HCT116 (cell line): ENCODE measurements around the gene MMP21. TPM values are rescaled to one million over a fixed set of nuclear protein-coding genes. Genes with fewer than 3 reads are reported as not detected.

Source experiments
- ATAC-seq: fragments of 200-7000 bp; cut with Tn5 transposase; 2 replicates; pipeline ENCODE4 v1.9.1; 2020; ENCODE audit warnings: mild to moderate bottlenecking, moderate library complexity
- BruUV-seq: library from RNA; stranded (reverse); fragments of 400-500 nt; replicated peaks from 2 replicates; lab custom pipeline; 2021; lab: Mats Ljungman, UMichigan
- CTCF ChIA-PET: fragments of 300-600 bp; sonication (Branson Sonifier 250); formaldehyde crosslinking; loops from one replicate; lab custom pipeline; 2021; ENCODE audit warnings: antibody characterized with exemption; lab: Charles Lee
- POLR2A ChIA-PET: fragments of 300-600, 350-600 bp; sonication (Branson Sonifier 250); formaldehyde crosslinking; loops from one replicate; lab custom pipeline; 2021; ENCODE audit warnings: antibody characterized with exemption; lab: Charles Lee
- RAD21 ChIA-PET, 2 experiments: fragments of 300-600 bp; sonication (Branson Sonifier 250); formaldehyde crosslinking; loops; one replicate each; lab custom pipeline; 2023; ENCODE audit warnings: low total read pairs in 2 of 2; ENCODE audit not compliant: uncharacterized antibody in 2 of 2, unreplicated experiment in 2 of 2, low non-redundant PET in 1 of 2; lab: Charles Lee
- DNase-seq: peaks from one replicate; pipeline ENCODE4 v3.0.0-alpha.2; 2010; ENCODE audit warnings: low read depth, low spot score
- H2AFZ ChIP-seq: fragments of 200-600 bp; shearing (Covaris generic), sonication (generic); 2 replicates; pipeline ENCODE4 v1.6.1; 2017; ENCODE audit warnings: low read depth, mixed run types, mixed read lengths, antibody characterized with exemption, low read length; ENCODE audit not compliant: poor library complexity, severe bottlenecking
- H3K27ac ChIP-seq: 2 replicates; pipeline ENCODE4 v1.5.1; 2012; ENCODE audit warnings: low read depth, low read length
- H3K27me3 ChIP-seq: fragments of 200-600 bp; sonication (generic); 2 replicates; pipeline ENCODE4 v1.6.1; 2016; ENCODE audit warnings: mixed run types, low read length, mixed read lengths; ENCODE audit not compliant: insufficient read depth
- H3K36me3 ChIP-seq, 2 experiments: fragments of 200-500 bp in 1 of 2; fragments of 200-600 bp in 1 of 2; sonication (Bioruptor generic) in 1 of 2; sonication (generic) in 1 of 2; 2 replicates each; pipeline versions ENCODE4 v1.5.1 to v1.6.1; 2014 to 2016; ENCODE audit warnings: low read length in 2 of 2, inconsistent platforms in 1 of 2, mixed read lengths in 1 of 2, mixed run types in 1 of 2; ENCODE audit not compliant: insufficient read depth in 2 of 2, control insufficient read depth in 1 of 2
- H3K4me1 ChIP-seq, 2 experiments: fragments of 200-600 bp in 1 of 2; sonication (generic) in 1 of 2; 2 replicates each; pipeline versions ENCODE4 v1.5.1 to v1.6.1; 2012 to 2017; ENCODE audit warnings: low read length in 2 of 2, inconsistent platforms in 1 of 2, mild to moderate bottlenecking in 1 of 2, mixed read lengths in 1 of 2, mixed run types in 1 of 2, moderate library complexity in 1 of 2; ENCODE audit not compliant: insufficient read depth in 2 of 2, control insufficient read depth in 1 of 2
- H3K4me2 ChIP-seq: fragments of 200-600 bp; sonication (generic); 2 replicates; pipeline ENCODE4 v1.6.1; 2017; ENCODE audit warnings: mixed run types, low read length, mixed read lengths
- H3K4me3 ChIP-seq, 2 experiments: fragments of 200-600 bp in 1 of 2; sonication (generic) in 1 of 2; replicated peaks in 1 of 2; 2 replicates each; pipeline ENCODE4 v1.5.1; 2011 to 2016; ENCODE audit warnings: low read length in 2 of 2, control low read depth in 1 of 2, low read depth in 1 of 2, mild to moderate bottlenecking in 1 of 2, mixed read lengths in 1 of 2, mixed run types in 1 of 2
- H3K79me2 ChIP-seq: fragments of 200-600 bp; sonication (generic); 2 replicates; pipeline ENCODE4 v1.6.1; 2017; ENCODE audit warnings: mild to moderate bottlenecking, mixed run types, low read length, moderate library complexity, mixed read lengths; ENCODE audit not compliant: insufficient read depth
- H3K9ac ChIP-seq: fragments of 200-600 bp; sonication (generic); 2 replicates; pipeline ENCODE4 v1.6.1; 2016; ENCODE audit warnings: low read length, mixed read lengths
- H3K9me2 ChIP-seq: fragments of 200-600 bp; sonication (generic), shearing (Covaris generic); 2 replicates; pipeline ENCODE4 v1.6.1; 2017; ENCODE audit warnings: mixed run types, mild to moderate bottlenecking, moderate library complexity; ENCODE audit not compliant: insufficient read depth
- H3K9me3 ChIP-seq, 2 experiments: fragments of 200-500 bp in 1 of 2; fragments of 200-600 bp in 1 of 2; sonication (Bioruptor generic) in 1 of 2; sonication (generic) in 1 of 2; 2 replicates each; pipeline ENCODE4 v1.6.1; 2014 to 2017; ENCODE audit warnings: low read length in 2 of 2, mixed read lengths in 2 of 2, inconsistent platforms in 1 of 2, low read depth in 1 of 2, mild to moderate bottlenecking in 1 of 2, mixed run types in 1 of 2, moderate library complexity in 1 of 2; ENCODE audit not compliant: control insufficient read depth in 1 of 2, insufficient read depth in 1 of 2
- H4K20me1 ChIP-seq: fragments of 200-600 bp; sonication (generic), shearing (Covaris generic); 2 replicates; pipeline ENCODE4 v1.6.1; 2017; ENCODE audit warnings: mixed run types, mild to moderate bottlenecking, moderate library complexity; ENCODE audit not compliant: insufficient read depth
- ATF3 ChIP-seq: IDR thresholded peaks from 2 replicates; pipeline ENCODE4 v1.6.1; 2012
- CEBPB ChIP-seq: IDR thresholded peaks from 2 replicates; pipeline ENCODE4 v1.6.1; 2012; ENCODE audit warnings: low read depth
- EGR1 ChIP-seq: IDR thresholded peaks from 2 replicates; pipeline ENCODE4 v1.6.1; 2012; ENCODE audit warnings: low read depth
- ELF1 ChIP-seq: IDR thresholded peaks from 2 replicates; pipeline ENCODE4 v1.6.1; 2012; ENCODE audit warnings: low read depth, borderline replicate concordance
- EZH2 ChIP-seq: fragments of 200-600 bp; sonication (generic); IDR thresholded peaks from 2 replicates; pipeline ENCODE4 v1.6.1; 2017; ENCODE audit warnings: antibody characterized with exemption, mixed run types
- JUND ChIP-seq: IDR thresholded peaks from 2 replicates; pipeline ENCODE4 v1.6.1; 2012
- MAX ChIP-seq: IDR thresholded peaks from 2 replicates; pipeline ENCODE4 v1.6.1; 2012
- REST ChIP-seq: IDR thresholded peaks from 2 replicates; pipeline ENCODE4 v1.6.1; 2012; ENCODE audit warnings: low read depth
- SIN3A ChIP-seq: IDR thresholded peaks from 2 replicates; pipeline ENCODE4 v1.6.1; 2012; ENCODE audit warnings: low read depth
- TCF7L2 ChIP-seq: IDR thresholded peaks from 2 replicates; pipeline ENCODE4 v1.7.0; 2011; ENCODE audit warnings: borderline replicate concordance, inconsistent platforms; ENCODE audit not compliant: insufficient read depth, insufficient read length; ENCODE audit errors: extremely low read depth
- ZFX ChIP-seq: fragments of 450-650 bp; IDR thresholded peaks from 2 replicates; pipeline ENCODE4 v1.6.1; 2017
- intact Hi-C: fragments of 100-400 bp; cut with micrococcal nuclease; formaldehyde crosslinking; loops from 2 replicates; pipeline ENCODE4 v1.10.0; 2022
- total RNA-seq: library from RNA; stranded (reverse); gene quantifications from one replicate; pipeline ENCODE4 v1.2.1, GENCODE V29; 2021; ENCODE audit not compliant: unreplicated experiment

The MMP21 gene
- total RNA-seq, 1 experiment from 2014 or later, result not detected

- no peak overlapping the region for H3K4me2 ChIP-seq
- no peaks in the 10 kb centered on the region for H3K9me3 ChIP-seq
- TF ChIP-seq ATF3 (no peak), MAX (no peak), CEBPB (no peak), ZFX (no peak), EZH2 (no peak), TCF7L2 (no peak), ELF1 (no peak)
- TF ChIP-seq, all 23 proteins: peak for 0
- H3K9me2 ChIP-seq, result no peaks in the 10 kb centered on the region
- no peaks in the 10 kb centered on the region for H4K20me1 ChIP-seq
- H3K27me3 ChIP-seq, result no peaks in the 10 kb centered on the region
- ChIA-PET CTCF (no interaction called here), POLR2A (no interaction called here), RAD21 (no interaction called here)
- intact Hi-C loops, result no loop called here
- BruUV-seq, result no TSS peak
- H3K4me1 ChIP-seq, result no peaks in the 10 kb centered on the region
- H2AFZ ChIP-seq, result no peak overlapping the region
- H3K9ac ChIP-seq, result no peak overlapping the region
- ATAC-seq, result no peak
- H3K36me3 ChIP-seq, result peaks cover 0 to 3% of the 10 kb centered on the region in 2 experiments; a peak in 2 of 4 replicates
- no peaks in the 10 kb centered on the region for H3K79me2 ChIP-seq
- no peak overlapping the region for H3K4me3 ChIP-seq
- H3K27ac ChIP-seq, result no peak overlapping the region
- no peak for DNase-seq
Measured at GRCh38 chr10:125802131-125802530, 26.5 kb upstream of the MMP21 start.

- RAD21 ChIA-PET, result no interaction called here
- H3K27ac ChIP-seq, result no peak overlapping the region
- no peak overlapping the region for H3K9ac ChIP-seq
- no peak overlapping the region for H3K4me3 ChIP-seq
- peaks cover 0 to 4% of the 10 kb centered on the region in 2 experiments; a peak in 2 of 4 replicates for H3K36me3 ChIP-seq
- DNase-seq, result no peak
- TF ChIP-seq REST, result no peak
- TF ChIP-seq EGR1, result no peak
- TF ChIP-seq JUND, result no peak
- TF ChIP-seq SIN3A, result no peak
- TF ChIP-seq ATF3, result no peak
- no peak overlapping the region for H3K4me2 ChIP-seq
- no TSS peak for BruUV-seq
- POLR2A ChIA-PET, result no interaction called here
- no peaks in the 10 kb centered on the region for H3K27me3 ChIP-seq
- H3K9me3 ChIP-seq, result no peaks in the 10 kb centered on the region
- no peaks in the 10 kb centered on the region for H3K9me2 ChIP-seq
- no peaks in the 10 kb centered on the region for H3K4me1 ChIP-seq
- no peaks in the 10 kb centered on the region for H3K79me2 ChIP-seq
- intact Hi-C loops, result no loop called here
- no peak for ATAC-seq
- no peaks in the 10 kb centered on the region for H4K20me1 ChIP-seq
- H2AFZ ChIP-seq, result no peak overlapping the region
- CTCF ChIA-PET, result no interaction called here
Measured at GRCh38 chr10:125801574-125801973, 26.0 kb upstream of the MMP21 start.
